Thyroid gland (tissue), 4 donors: Measurements from ENCODE around the gene DNM3.
A peak's percentile ranks its signal among the peaks of the same experiment; 100 is the strongest.

ENCODE experiments used
- CTCF ChIP-seq, 6 experiments: fragments of 200-600 bp in 3 of 6; fragments of 450-650 bp in 3 of 6; sonication (generic) in 3 of 6; IDR thresholded peaks; one replicate each; pipeline ENCODE4 v1.5.1; 2016 to 2019; ENCODE audit warnings: antibody characterized with exemption in 6 of 6, mild to moderate bottlenecking in 2 of 6, inconsistent platforms in 1 of 6, moderate library complexity in 1 of 6
- POLR2A ChIP-seq, 2 donors: fragments of 450-650 bp; IDR thresholded peaks; one replicate each; pipeline ENCODE4 v1.6.1; 2017; ENCODE audit warnings: antibody characterized with exemption in 2 of 2, mild to moderate bottlenecking in 2 of 2, moderate library complexity in 1 of 2

GRCh38 chr1:171841050-171841910, at the start of gene DNM3:
- TF ChIP-seq CTCF (IDR thresholded peaks at IDR 0.05) (no peak), POLR2A (IDR thresholded peaks at IDR 0.05) (peak in 1 of 2 donors; percentile 76)
